Measurements from ENCODE around the gene METRNL.
"Not testable (repeated sequence)": the region's sequence is repeated elsewhere in the genome, so short reads cannot be mapped to it uniquely, and the experiment has no call there.

The METRNL gene

DNA sequence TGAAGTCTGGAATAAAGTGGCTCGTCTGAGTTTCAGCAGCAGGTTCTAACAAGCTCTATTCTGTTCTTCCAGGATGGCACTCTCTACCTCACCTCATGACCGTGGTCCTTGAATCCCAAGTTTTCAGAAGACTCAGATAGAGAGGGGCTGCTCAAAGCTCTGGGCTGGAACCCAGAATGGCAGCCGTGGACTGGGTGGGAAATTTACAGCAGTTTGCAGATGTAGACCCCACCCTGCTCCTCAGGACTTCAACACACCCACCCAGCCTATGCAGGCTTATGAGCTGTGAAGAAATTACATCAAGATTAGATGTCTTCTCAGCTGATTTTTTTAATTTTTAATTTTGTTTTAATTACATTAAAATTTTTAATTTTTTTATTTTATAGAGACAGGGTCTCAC lies 59.4 kb downstream of the METRNL start:
- no peak overlapping the region for H3K27ac ChIP-seq
- CTCF ChIA-PET = interaction anchor here (0.6 kb wide), 1 partner anchor 108 kb away, joined by 3 read pairs; no protein-coding TSS in a partner anchor
- DNase-seq (ENCODE audit: low spot score) = no peak
- no peak for TF ChIP-seq CTCF (conservative IDR thresholded peaks at IDR 0.05; ENCODE audit: low read depth)
- POLR2A ChIA-PET (ENCODE audit: low non-redundant PET) = no interaction called here

DNA sequence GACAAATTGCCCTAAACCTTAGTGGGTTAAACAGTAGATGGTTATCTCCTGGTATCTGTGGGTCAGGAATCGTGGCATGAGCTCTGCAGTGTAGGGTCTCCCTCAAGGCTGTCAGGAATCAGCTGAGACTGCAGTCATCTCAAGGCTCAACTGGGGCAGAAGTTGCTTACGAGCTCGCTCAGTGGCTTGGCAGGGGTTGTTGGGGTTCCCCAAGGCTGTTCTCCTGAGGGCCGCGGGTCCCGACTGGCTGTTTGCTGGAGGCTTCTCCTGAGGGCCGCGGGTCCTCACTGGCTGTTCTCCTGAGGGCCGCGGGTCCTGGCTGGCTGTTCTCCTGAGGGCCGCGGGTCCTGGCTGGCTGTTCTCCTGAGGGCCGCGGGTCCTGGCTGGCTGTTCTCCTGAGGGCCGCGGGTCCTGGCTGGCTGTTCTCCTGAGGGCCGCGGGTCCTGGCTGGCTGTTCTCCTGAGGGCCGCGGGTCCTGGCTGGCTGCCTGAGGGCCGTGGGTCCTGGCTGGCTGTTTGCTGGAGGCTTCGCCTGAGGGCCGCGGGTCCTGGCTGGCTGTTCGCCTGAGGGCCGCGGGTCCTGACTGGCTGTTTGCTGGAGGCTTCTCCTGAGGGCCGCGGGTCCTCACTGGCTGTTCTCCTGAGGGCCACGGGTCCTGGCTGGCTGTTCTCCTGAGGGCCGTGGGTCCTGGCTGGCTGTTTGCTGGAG lies 60.3 kb downstream of the METRNL start:
- POLR2A ChIA-PET (ENCODE audit: low non-redundant PET); H3K27ac ChIP-seq; DNase-seq (ENCODE audit: low spot score): not testable (repeated sequence)
- CTCF ChIA-PET = interaction anchor here (0.6 kb wide), 1 partner anchor 107 kb away, joined by 3 read pairs; no protein-coding TSS in a partner anchor

DNA sequence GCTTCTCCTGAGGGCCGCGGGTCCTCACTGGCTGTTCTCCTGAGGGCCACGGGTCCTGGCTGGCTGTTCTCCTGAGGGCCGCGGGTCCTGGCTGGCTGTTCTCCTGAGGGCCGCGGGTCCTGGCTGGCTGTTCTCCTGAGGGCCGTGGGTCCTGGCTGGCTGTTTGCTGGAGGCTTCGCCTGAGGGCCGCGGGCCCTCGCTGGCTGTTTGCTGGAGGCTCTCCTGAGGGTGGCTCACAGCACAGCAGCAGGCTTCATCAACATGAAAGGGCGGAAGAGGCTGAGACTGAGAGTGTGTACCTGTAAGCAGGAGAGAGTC lies 60.8 kb downstream of the METRNL start:
- POLR2A ChIA-PET (ENCODE audit: low non-redundant PET); CTCF ChIA-PET; H3K27ac ChIP-seq; DNase-seq (ENCODE audit: low spot score): not testable (repeated sequence)

- no peak for DNase-seq (ENCODE audit: low spot score)
- TF ChIP-seq CTCF (conservative IDR thresholded peaks at IDR 0.05; ENCODE audit: low read depth) = no peak
- no peak overlapping the region for H3K27ac ChIP-seq
- ChIA-PET CTCF (no interaction called here), POLR2A (ENCODE audit: low non-redundant PET) (no interaction called here)
Observed at GRCh38 chr17:83142619-83143018, 63.2 kb downstream of the METRNL start.

DNA sequence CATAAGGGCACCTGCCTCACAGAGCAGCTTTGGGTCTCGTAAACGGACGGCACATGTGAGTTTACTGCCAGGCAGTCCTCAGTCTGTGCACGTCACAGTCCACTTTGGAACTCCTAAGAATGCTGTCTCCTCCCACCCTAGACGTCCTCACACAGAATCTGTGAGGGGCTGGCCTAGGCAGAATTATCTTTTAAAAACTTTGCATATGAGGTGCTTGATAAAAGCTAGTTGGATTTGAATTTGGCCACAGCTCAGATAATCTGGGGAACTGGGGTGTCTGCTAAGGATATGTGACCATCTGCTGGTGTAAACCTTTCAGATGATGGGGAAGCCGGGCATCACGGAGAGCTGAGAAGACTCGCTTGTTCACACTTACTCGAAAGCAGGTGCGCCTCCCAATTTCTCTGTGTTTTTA lies 64.4 kb downstream of the METRNL start:
- CTCF ChIA-PET = no interaction called here
- no peak for DNase-seq (ENCODE audit: low spot score)
- no peak for TF ChIP-seq CTCF (conservative IDR thresholded peaks at IDR 0.05; ENCODE audit: low read depth)
- POLR2A ChIA-PET (ENCODE audit: low non-redundant PET) = no interaction called here
- no peak overlapping the region for H3K27ac ChIP-seq
